Hepatocyte (in vitro differentiated cells): ENCODE measurements around the gene MRPS10. TPM values are rescaled to one million over a fixed set of nuclear protein-coding genes. Genes with fewer than 3 reads are reported as not detected.

Experiments
- DNase-seq: peaks from one replicate; pipeline ENCODE4 v3.0.0-alpha.2; 2016; ENCODE audit warnings: low spot score
- H2AFZ ChIP-seq: fragments of 200-600 bp; sonication (generic); 2 replicates; pipeline ENCODE4 v1.6.0; 2016; ENCODE audit warnings: antibody characterized with exemption, mild to moderate bottlenecking
- H3K27ac ChIP-seq: fragments of 200-600 bp; sonication (generic); 2 replicates; pipeline ENCODE4 v1.5.1; 2016; ENCODE audit warnings: mild to moderate bottlenecking
- H3K27me3 ChIP-seq: fragments of 200-600 bp; sonication (generic); 2 replicates; pipeline ENCODE4 v1.6.1; 2016
- H3K36me3 ChIP-seq: fragments of 200-600 bp; sonication (generic); replicated peaks from 2 replicates; pipeline ENCODE4 v1.5.1; 2016; ENCODE audit warnings: low read depth; ENCODE audit not compliant: insufficient read depth
- H3K4me1 ChIP-seq: fragments of 200-600 bp; sonication (generic); 2 replicates; pipeline ENCODE4 v1.5.1; 2016; ENCODE audit warnings: mild to moderate bottlenecking, moderate library complexity; ENCODE audit not compliant: insufficient read depth
- H3K4me2 ChIP-seq: fragments of 200-600 bp; sonication (generic); 2 replicates; pipeline ENCODE4 v1.6.0; 2016
- H3K4me3 ChIP-seq: fragments of 200-600 bp; sonication (generic); 2 replicates; pipeline ENCODE4 v1.5.1; 2016; ENCODE audit warnings: mild to moderate bottlenecking
- H3K79me2 ChIP-seq: fragments of 200-600 bp; sonication (generic); 2 replicates; pipeline ENCODE4 v1.6.0; 2017; ENCODE audit warnings: mild to moderate bottlenecking
- H3K9me2 ChIP-seq: fragments of 200-600 bp; sonication (generic); replicated peaks from 2 replicates; pipeline ENCODE4 v1.6.0; 2017; ENCODE audit warnings: mild to moderate bottlenecking; ENCODE audit not compliant: insufficient read depth
- H3K9me3 ChIP-seq: fragments of 200-600 bp; sonication (generic); 2 replicates; pipeline ENCODE4 v1.5.1; 2016; ENCODE audit warnings: low read depth, mild to moderate bottlenecking
- H4K20me1 ChIP-seq: fragments of 200-600 bp; sonication (generic); 2 replicates; pipeline ENCODE4 v1.6.0; 2016; ENCODE audit warnings: mild to moderate bottlenecking; ENCODE audit not compliant: insufficient read depth, poor library complexity, severe bottlenecking
- CTCF ChIP-seq: fragments of 200-600 bp; sonication (generic); IDR thresholded peaks from 2 replicates; pipeline ENCODE4 v1.5.1; 2016; ENCODE audit warnings: antibody characterized with exemption, mild to moderate bottlenecking; ENCODE audit not compliant: poor library complexity
- EZH2 ChIP-seq: fragments of 200-600 bp; sonication (generic); IDR thresholded peaks from 2 replicates; pipeline ENCODE4 v1.6.1; 2016; ENCODE audit warnings: antibody characterized with exemption, mild to moderate bottlenecking, borderline replicate concordance
- EZH2phosphoT487 ChIP-seq: fragments of 200-600 bp; sonication (generic); IDR thresholded peaks from one replicate; pipeline ENCODE4 v1.6.1; 2018; ENCODE audit warnings: antibody characterized with exemption, mild to moderate bottlenecking, low read depth, moderate library complexity; ENCODE audit not compliant: unreplicated experiment, severe bottlenecking
- WGBS: methylation state at CpG from one replicate; pipeline ENCODE4 v1.1.6; 2016; ENCODE audit warnings: low lambda C conversion rate; ENCODE audit errors: missing lambda C conversion rate; 5-methylcytosine and 5-hydroxymethylcytosine counted together
- polyA plus RNA-seq: library from polyadenylated mRNA; unstranded; fragments of >200 nt; fragmentation: Nextera tagmentation; extraction: Ambion mirVana; gene quantifications from 2 replicates; pipeline ENCODE4 v1.2.1, GENCODE V29; 2016
- total RNA-seq: library from RNA; depleted of rRNA; stranded (reverse); fragments of >200 nt; gene quantifications from 2 replicates; pipeline ENCODE4 v1.2.3, GENCODE V29; 2014

The MRPS10 gene
- total and polyA plus RNA-seq, 2 experiments from 2014 or later: 26.8 to 42.8 TPM

- WGBS: 84% methylated on average over 20 of the region's 20 CpGs
- no peaks in the 10 kb centered on the region for H3K4me1 ChIP-seq
- H3K4me3 ChIP-seq: no peak overlapping the region
- H3K4me2 ChIP-seq: no peak overlapping the region
- H3K9me3 ChIP-seq: no peaks in the 10 kb centered on the region
- no peak overlapping the region for H2AFZ ChIP-seq
- no peaks in the 10 kb centered on the region for H3K9me2 ChIP-seq
- DNase-seq: no peak
- H3K36me3 ChIP-seq: no peaks in the 10 kb centered on the region
- TF ChIP-seq EZH2 (no peak), CTCF (no peak), EZH2phosphoT487 (no peak)
- no peaks in the 10 kb centered on the region for H3K27me3 ChIP-seq
- H3K27ac ChIP-seq: no peak overlapping the region
- no peaks in the 10 kb centered on the region for H4K20me1 ChIP-seq
- H3K79me2 ChIP-seq: no peaks in the 10 kb centered on the region
Measured at GRCh38 chr6:42179261-42179944, 38.3 kb downstream of the MRPS10 start.

GRCh38 chr6:42177514-42178364 is 39.9 kb downstream of the MRPS10 start:
- 19% methylated on average over 27 of the region's 27 CpGs for WGBS
- no peaks in the 10 kb centered on the region for H3K27me3 ChIP-seq
- H3K36me3 ChIP-seq: no peaks in the 10 kb centered on the region
- peak overlapping the region; percentile 1 for H2AFZ ChIP-seq
- no peaks in the 10 kb centered on the region for H3K79me2 ChIP-seq
- no peaks in the 10 kb centered on the region for H3K9me2 ChIP-seq
- no peaks in the 10 kb centered on the region for H3K4me1 ChIP-seq
- no peaks in the 10 kb centered on the region for H4K20me1 ChIP-seq
- H3K9me3 ChIP-seq: no peaks in the 10 kb centered on the region
- TF ChIP-seq EZH2phosphoT487: no peak
- no peak for TF ChIP-seq CTCF
- no peak for TF ChIP-seq EZH2
- DNase-seq: no peak
- peak overlapping the region; percentile 70 for H3K4me2 ChIP-seq
- H3K27ac ChIP-seq: no peak overlapping the region
- H3K4me3 ChIP-seq: no peak overlapping the region

GRCh38 chr6:42176981-42177380 is 40.7 kb downstream of the MRPS10 start:
- Histone ChIP-seq H3K9me2 (no peaks in the 10 kb centered on the region), H3K36me3 (no peaks in the 10 kb centered on the region), H3K79me2 (no peaks in the 10 kb centered on the region), H3K27me3 (no peaks in the 10 kb centered on the region), H2AFZ (no peak overlapping the region), H3K4me2 (no peak overlapping the region), H3K4me3 (no peak overlapping the region), H4K20me1 (no peaks in the 10 kb centered on the region), H3K9me3 (no peaks in the 10 kb centered on the region), H3K4me1 (no peaks in the 10 kb centered on the region), H3K27ac (no peak overlapping the region)
- DNase-seq: no peak
- no peak for TF ChIP-seq CTCF
- no peak for TF ChIP-seq EZH2phosphoT487
- no peak for TF ChIP-seq EZH2
